Measurements from ENCODE around the gene AREG. TPM values are rescaled to one million over a fixed set of nuclear protein-coding genes. Genes with fewer than 3 reads are reported as not detected.

AREG gene
- total RNA-seq, 1 experiment from 2014 or later, result 0.54 TPM

- DNase-seq (ENCODE audit: low read depth, low spot score), result no peak
- H3K27me3 ChIP-seq (ENCODE audit: control insufficient read depth, insufficient read depth, low read length), result no peaks in the 10 kb centered on the region
- H3K4me3 ChIP-seq (ENCODE audit: low read depth in 2 of 2, low read length in 2 of 2), result no peak overlapping the region
- ATAC-seq, result no peak
- CTCF ChIA-PET, result no interaction called here
- no TSS peak for BruUV-seq (replicated peaks)
- intact Hi-C loops (cut with micrococcal nuclease; ENCODE audit: unreplicated experiment) (no loop called here), in situ Hi-C loops (cut with HindIII; ENCODE audit: low pct_unique_long_range_greater_than_20kb, low sequenced_read_pairs) (no loop called here)
- TF ChIP-seq REST (IDR thresholded peaks at IDR 0.05; ENCODE audit: insufficient read depth in 1 of 2, low read depth in 2 of 2, low read length in 1 of 2), result no peak
- H3K9me3 ChIP-seq (ENCODE audit: control insufficient read depth, insufficient read depth, low read depth, low read length), result no peaks in the 10 kb centered on the region
- H3K4me1 ChIP-seq (ENCODE audit: control insufficient read depth, insufficient read depth, low read length), result no peaks in the 10 kb centered on the region
- POLR2A ChIA-PET, result no interaction called here
- no peak overlapping the region for H3K27ac ChIP-seq (ENCODE audit: low read length)
- no peaks in the 10 kb centered on the region for H3K36me3 ChIP-seq (ENCODE audit: control insufficient read depth, insufficient read depth, low read length)
Measured at GRCh38 chr4:74455361-74456055, 10.6 kb downstream of the AREG start.

- ChIA-PET POLR2A (no interaction called here), CTCF (no interaction called here)
- no TSS peak for BruUV-seq (replicated peaks)
- in situ Hi-C loops (cut with HindIII; ENCODE audit: low pct_unique_long_range_greater_than_20kb, low sequenced_read_pairs), result no loop called here
- DNase-seq (ENCODE audit: low read depth, low spot score) (no peak), ATAC-seq (no peak)
- intact Hi-C loops (cut with micrococcal nuclease; ENCODE audit: unreplicated experiment), result no loop called here
- no peaks in the 10 kb centered on the region for H3K9me3 ChIP-seq (ENCODE audit: control insufficient read depth, insufficient read depth, low read depth, low read length)
- H3K4me3 ChIP-seq (ENCODE audit: low read depth in 2 of 2, low read length in 2 of 2), result no peak overlapping the region
- no peaks in the 10 kb centered on the region for H3K4me1 ChIP-seq (ENCODE audit: control insufficient read depth, insufficient read depth, low read length)
- TF ChIP-seq POLR2AphosphoS5 (IDR thresholded peaks at IDR 0.05; ENCODE audit: low read depth, low read length) (no peak), CTCF (IDR thresholded peaks at IDR 0.05) (no peak), TCF7L2 (IDR thresholded peaks at IDR 0.05; ENCODE audit: low read depth, low read length) (no peak), SIN3A (IDR thresholded peaks at IDR 0.05; ENCODE audit: borderline replicate concordance, insufficient read depth, low read depth, low read length) (no peak), REST (IDR thresholded peaks at IDR 0.05; ENCODE audit: insufficient read depth in 1 of 2, low read depth in 2 of 2, low read length in 1 of 2) (no peak)
- no peak overlapping the region for H3K27ac ChIP-seq (ENCODE audit: low read length)
- no peaks in the 10 kb centered on the region for H3K36me3 ChIP-seq (ENCODE audit: control insufficient read depth, insufficient read depth, low read length)
- no peaks in the 10 kb centered on the region for H3K27me3 ChIP-seq (ENCODE audit: control insufficient read depth, insufficient read depth, low read length)
Measured at GRCh38 chr4:74456056-74456744, 11.3 kb downstream of the AREG start.

Measured in Panc1 (cell line).